ENCODE data around the gene CCKAR.

CCKAR gene

GRCh38 chr4:26489101-26489985 is 941 bp downstream of the CCKAR start:
- DNase-seq, result no peak

DNA sequence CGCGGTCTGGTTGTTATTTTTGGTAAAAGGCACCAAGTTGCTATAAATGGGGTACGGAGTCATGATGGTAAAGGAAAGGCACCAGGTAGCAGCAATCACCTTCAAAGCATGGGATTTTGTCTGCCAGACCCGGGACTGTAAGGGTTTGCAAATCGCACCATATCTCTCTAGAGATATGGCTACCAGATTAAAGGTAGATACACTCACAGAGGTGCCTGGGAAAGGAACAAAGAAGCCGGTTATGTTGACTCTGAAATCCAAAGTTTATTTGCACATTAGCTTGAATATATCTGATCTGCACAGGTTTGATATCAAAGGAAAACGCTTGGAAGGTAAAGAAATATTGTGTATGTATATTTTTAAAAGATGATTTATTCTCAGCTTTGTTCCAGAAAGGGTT is 4.6 kb downstream of the CCKAR start:
- no peak for DNase-seq

- no peak for DNase-seq
These were observed 5.8 kb downstream of the CCKAR start for GRCh38 chr4:26484516-26484915.

DNA sequence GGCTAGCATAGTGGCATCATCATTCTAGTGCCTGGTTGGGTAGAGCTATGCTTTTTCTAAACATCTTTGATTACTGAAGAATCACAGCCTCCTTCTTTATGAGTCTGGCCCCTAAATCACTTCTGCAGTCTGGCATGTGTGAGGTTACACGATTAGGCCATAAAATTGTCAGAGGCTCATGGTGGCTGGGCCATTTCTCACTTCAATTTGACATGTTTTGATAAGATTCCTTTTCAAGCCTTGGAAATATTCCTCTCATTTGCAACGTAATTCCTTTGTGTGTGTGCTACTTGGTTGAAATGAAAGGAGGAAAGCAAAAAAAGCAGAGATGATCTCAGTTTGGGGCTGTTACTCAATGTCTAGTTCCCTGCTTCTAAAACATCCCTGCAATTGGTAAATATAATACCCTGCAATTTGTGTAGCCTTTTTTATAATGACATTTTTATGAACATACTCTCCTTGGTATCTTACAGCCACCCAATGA is 6.2 kb downstream of the CCKAR start:
- no peak for DNase-seq

- no peak for DNase-seq
These were observed 7.5 kb downstream of the CCKAR start for GRCh38 chr4:26482508-26483462.

- no peak for DNase-seq
These were observed 12.0 kb downstream of the CCKAR start for GRCh38 chr4:26478330-26478729.

- DNase-seq, result no peak
These were observed 13.7 kb downstream of the CCKAR start for GRCh38 chr4:26476545-26476944.

DNA sequence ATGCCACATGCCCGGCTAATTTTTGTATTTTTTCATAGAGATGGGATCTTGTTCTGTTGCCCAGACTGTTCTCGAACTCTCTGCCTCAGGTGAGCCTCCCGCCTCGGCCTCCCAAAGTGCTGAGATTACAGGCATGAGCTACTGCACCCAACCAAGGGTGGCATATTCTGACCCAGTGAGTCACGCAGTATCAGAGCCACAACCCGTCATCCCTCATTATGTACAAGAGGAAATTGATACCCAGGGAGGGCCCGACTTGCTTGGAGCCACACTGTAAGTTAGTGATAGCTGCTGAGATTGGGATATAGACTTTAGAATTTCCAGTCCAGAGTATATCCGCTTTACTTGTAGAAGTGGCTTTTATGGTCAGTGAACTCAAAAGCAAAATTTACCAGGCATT is 14.6 kb downstream of the CCKAR start:
- DNase-seq, result no peak

GRCh38 chr4:26474551-26474950 is 15.7 kb downstream of the CCKAR start:
- no peak for DNase-seq

DNA sequence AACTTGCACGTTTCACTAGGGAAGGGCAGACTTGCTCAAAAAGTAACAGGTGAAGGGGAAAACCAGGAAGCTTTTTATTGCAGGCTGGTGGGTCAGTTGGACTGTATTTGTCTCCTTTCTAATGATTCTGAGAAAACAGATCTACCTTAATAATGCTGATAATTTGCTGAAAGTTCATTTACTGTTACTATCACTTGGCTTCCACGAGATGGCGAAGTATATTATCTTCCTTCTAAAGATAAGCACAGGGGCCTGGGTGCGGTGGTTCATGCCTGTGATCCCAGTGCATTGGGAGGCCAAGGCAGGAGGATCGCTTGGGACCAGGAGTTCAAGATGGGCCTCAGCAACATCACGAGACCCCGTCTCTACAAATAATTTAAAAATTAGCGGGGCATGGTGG is 16.4 kb downstream of the CCKAR start:
- no peak for DNase-seq

- DNase-seq, result no peak
These were observed 18.4 kb downstream of the CCKAR start for GRCh38 chr4:26471890-26472289.

DNA sequence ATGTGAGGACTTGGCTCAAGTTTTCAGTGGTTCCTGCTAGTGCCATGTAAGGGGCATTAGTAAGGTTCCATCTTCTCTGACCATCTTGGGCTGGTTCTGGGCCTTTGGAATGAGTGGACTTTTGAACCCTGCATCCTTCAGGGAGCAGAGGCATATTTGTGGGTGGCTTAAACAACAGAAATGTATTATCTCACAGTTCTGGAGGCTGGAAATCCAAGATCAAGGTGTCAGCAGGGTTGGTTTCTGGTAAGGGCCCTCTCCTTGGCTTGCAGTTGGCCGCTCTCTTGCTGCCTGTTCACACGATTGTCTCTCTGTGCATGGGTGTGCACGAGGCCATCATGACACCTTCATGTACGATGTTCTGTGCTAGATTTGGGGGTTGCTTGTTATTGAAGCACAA is 21.3 kb downstream of the CCKAR start:
- no peak for DNase-seq

- DNase-seq, result no peak
These were observed 21.9 kb downstream of the CCKAR start for GRCh38 chr4:26468283-26468949.

DNA sequence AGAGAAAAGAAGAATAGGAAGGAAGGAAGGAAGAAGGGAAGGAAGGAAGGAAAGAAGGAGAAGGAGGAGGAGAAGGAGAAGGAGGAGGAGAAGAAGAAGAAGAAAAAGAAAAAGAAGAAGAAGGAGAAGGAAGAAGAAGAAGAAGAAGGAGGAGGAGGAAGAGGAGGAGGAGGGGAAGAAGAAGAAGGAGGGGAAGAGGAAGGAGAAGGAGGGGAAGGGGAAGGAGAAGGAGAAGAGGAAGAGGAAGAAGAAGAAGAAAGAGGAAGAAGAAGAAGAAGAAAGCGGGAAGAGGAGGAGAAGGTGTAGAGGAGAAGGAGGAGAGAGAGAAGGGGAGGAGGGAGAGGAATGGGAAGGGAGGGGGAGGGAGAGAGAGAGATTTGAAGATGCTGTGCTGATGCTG is 22.6 kb downstream of the CCKAR start:
- no peak for DNase-seq

DNA sequence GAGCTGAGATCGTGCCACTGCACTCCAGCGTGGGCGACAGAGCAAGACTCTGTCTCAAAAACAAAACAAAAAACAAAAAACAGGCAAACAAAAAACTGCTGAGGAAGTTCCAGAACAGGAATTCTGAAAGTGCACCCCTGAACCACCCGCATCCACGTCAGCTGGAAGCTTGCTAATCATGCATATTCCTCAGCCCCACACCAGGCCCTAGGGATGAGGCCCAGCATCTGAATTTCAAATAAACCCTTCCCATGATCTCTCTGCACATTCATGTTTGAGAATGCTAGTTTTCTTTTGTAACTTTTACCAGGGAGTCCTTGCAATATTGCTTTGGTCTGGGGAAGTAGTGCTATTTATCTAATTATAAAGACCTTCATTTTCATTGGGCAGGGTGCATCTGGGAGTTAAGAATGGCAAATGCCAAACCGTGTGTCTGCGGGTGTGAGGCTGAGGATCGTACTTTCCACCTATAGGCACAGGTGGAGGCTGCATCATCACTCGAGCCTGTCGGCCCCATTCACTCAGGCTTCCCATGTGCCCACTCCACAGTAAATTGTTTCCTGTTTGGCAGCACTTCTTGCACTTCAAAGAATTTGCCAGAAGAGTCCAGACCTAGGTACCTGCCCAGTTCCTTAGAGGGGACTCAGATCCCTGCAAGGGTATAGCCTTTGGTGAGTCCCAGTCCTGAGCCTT is 23.6 kb downstream of the CCKAR start:
- no peak for DNase-seq

- DNase-seq, result no peak
These were observed 25.7 kb downstream of the CCKAR start for GRCh38 chr4:26464420-26465095.

GRCh38 chr4:26463386-26463785 is 26.9 kb downstream of the CCKAR start:
- DNase-seq, result no peak

GRCh38 chr4:26462874-26463273 is 27.4 kb downstream of the CCKAR start:
- DNase-seq, result no peak

- DNase-seq, result no peak
These were observed 30.3 kb downstream of the CCKAR start for GRCh38 chr4:26459756-26460530.

- peak; percentile 53 for DNase-seq
These were observed 31.1 kb downstream of the CCKAR start for GRCh38 chr4:26459054-26459755.

Measured in NCI-H774 (cell line).